GM12878 (cell line): Measurements from ENCODE around the gene RIOX2. TPM values are rescaled to one million over a fixed set of nuclear protein-coding genes. Genes with fewer than 3 reads are reported as not detected.

Experiments used
- ATAC-seq: fragments of 200-7000 bp; cut with Tn5 transposase; 3 replicates; pipeline ENCODE4 v1.9.1; 2020; ENCODE audit warnings: mild to moderate bottlenecking, moderate library complexity
- BruUV-seq: library from RNA; stranded (reverse); fragments of 400-500 nt; replicated peaks from 2 replicates; lab custom pipeline; 2021; lab: Mats Ljungman, UMichigan
- CTCF ChIA-PET: fragments of 300-600 bp; sonication (Branson Sonifier 250); formaldehyde crosslinking; extraction: SDS; loops from one replicate; lab custom pipeline; 2021; ENCODE audit warnings: inconsistent platforms; lab: Yijun Ruan, JAX
- POLR2A ChIA-PET: fragments of 350-600 bp; formaldehyde crosslinking; extraction: SDS; loops from one replicate; lab custom pipeline; 2021; ENCODE audit warnings: inconsistent platforms; lab: Charles Lee
- RAD21 ChIA-PET: fragments of 300-600 bp; sonication (Branson Sonifier 250); formaldehyde crosslinking; loops from one replicate; lab custom pipeline; 2023; ENCODE audit warnings: antibody characterized with exemption; ENCODE audit not compliant: unreplicated experiment; lab: Charles Lee
- SMC1A ChIA-PET: fragments of 300-600 bp; sonication (Branson Sonifier 250); formaldehyde crosslinking; loops from one replicate; lab custom pipeline; 2023; ENCODE audit not compliant: unreplicated experiment, uncharacterized antibody; lab: Charles Lee
- DNase-seq: peaks from one replicate; pipeline ENCODE4 v3.0.0-alpha.2; 2011; ENCODE audit warnings: low read depth, low spot score
- FAIRE-seq: peaks from 3 replicates; lab custom pipeline; 2011; peaks lifted over from hg19 to GRCh38; lab: Jason Lieb, UNC
- H2AFZ ChIP-seq: 2 replicates; pipeline ENCODE4 v1.6.0; 2011; ENCODE audit warnings: low read depth, low read length, control low read depth; ENCODE audit not compliant: control insufficient read depth
- H3K27ac ChIP-seq: 2 replicates; pipeline ENCODE4 v1.5.1; 2011; ENCODE audit warnings: control low read depth; ENCODE audit not compliant: control insufficient read depth, insufficient read depth
- H3K27me3 ChIP-seq, 2 experiments: replicated peaks in 1 of 2; 2 replicates each; pipeline versions ENCODE4 v1.6.0 to v1.6.1; 2011; ENCODE audit warnings: low read length in 1 of 2; ENCODE audit not compliant: control insufficient read depth in 2 of 2, insufficient read depth in 2 of 2
- H3K36me3 ChIP-seq, 2 experiments: 2 replicates each; pipeline ENCODE4 v1.5.1; 2011; ENCODE audit warnings: low read length in 1 of 2; ENCODE audit not compliant: control insufficient read depth in 2 of 2, insufficient read depth in 2 of 2
- H3K4me1 ChIP-seq: 2 replicates; pipeline ENCODE4 v1.6.1; 2011; ENCODE audit warnings: mild to moderate bottlenecking, low read length, moderate library complexity, mixed read lengths; ENCODE audit not compliant: control insufficient read depth, insufficient read depth
- H3K4me2 ChIP-seq: 2 replicates; pipeline ENCODE4 v1.6.0; 2011; ENCODE audit warnings: control low read depth; ENCODE audit not compliant: control insufficient read depth, insufficient read depth
- H3K4me3 ChIP-seq: fragments of 200-600 bp; sonication (generic); 2 replicates; pipeline ENCODE4 v1.5.1; 2016
- H3K79me2 ChIP-seq: 2 replicates; pipeline ENCODE4 v1.6.0; 2011; ENCODE audit warnings: low read length; ENCODE audit not compliant: control insufficient read depth, insufficient read depth
- H3K9ac ChIP-seq: 2 replicates; pipeline ENCODE4 v1.8.0; 2011; ENCODE audit warnings: low read length, control low read depth, mixed read lengths; ENCODE audit not compliant: control insufficient read depth, insufficient read depth
- H3K9me3 ChIP-seq: replicated peaks from 3 replicates; pipeline ENCODE4 v1.5.1; 2011; ENCODE audit warnings: mild to moderate bottlenecking, low read length; ENCODE audit not compliant: control insufficient read depth, insufficient read depth
- H4K20me1 ChIP-seq: 2 replicates; pipeline ENCODE4 v1.6.0; 2011; ENCODE audit not compliant: control insufficient read depth, insufficient read depth
- HDAC2 ChIP-seq: fragments of 200-600 bp; sonication (generic); IDR thresholded peaks from 2 replicates; pipeline ENCODE4 v1.6.1; 2017
- NFYB ChIP-seq: IDR thresholded peaks from 2 replicates; pipeline ENCODE4 v1.6.1; 2011; ENCODE audit warnings: low read depth, mild to moderate bottlenecking, low read length, improper control_type of control experiment, moderate library complexity; ENCODE audit not compliant: insufficient read depth
- NKRF ChIP-seq: fragments of 450-650 bp; conservative IDR thresholded peaks from 2 replicates; pipeline ENCODE4 v1.6.1; 2017; ENCODE audit warnings: mild to moderate bottlenecking, moderate library complexity
- POU2F2 ChIP-seq: IDR thresholded peaks from 3 replicates; pipeline ENCODE4 v1.6.1; 2011; ENCODE audit warnings: low read depth, mild to moderate bottlenecking, low read length, borderline replicate concordance
- RB1 ChIP-seq: fragments of 450-650 bp; formaldehyde crosslinking; IDR thresholded peaks from 2 replicates; pipeline ENCODE4 v1.6.1; 2017; ENCODE audit warnings: mild to moderate bottlenecking, borderline replicate concordance
- SMAD5 ChIP-seq: IDR thresholded peaks from 2 replicates; pipeline ENCODE4 v1.6.1; 2016; ENCODE audit warnings: antibody characterized with exemption, low read depth
- SMC3 ChIP-seq: IDR thresholded peaks from 2 replicates; pipeline ENCODE4 v1.6.1; 2011; ENCODE audit warnings: low read length, improper control_type of control experiment, borderline replicate concordance
- TCF12 ChIP-seq: IDR thresholded peaks from 2 replicates; pipeline ENCODE4 v1.6.1; 2011; ENCODE audit warnings: low read depth, mild to moderate bottlenecking, low read length
- WRNIP1 ChIP-seq: IDR thresholded peaks from 2 replicates; pipeline ENCODE4 v1.6.1; 2011; ENCODE audit warnings: low read depth, low read length, improper control_type of control experiment, borderline replicate concordance
- WGBS: methylation state at CpG from one replicate; pipeline ENCODE4 v1.1.6; 2016; ENCODE audit warnings: low lambda C conversion rate; ENCODE audit not compliant: insufficient replicate concordance, insufficient coverage; ENCODE audit errors: missing lambda C conversion rate; 5-methylcytosine and 5-hydroxymethylcytosine counted together
- in situ Hi-C: fragments of 300-500 bp; cut with MboI; formaldehyde crosslinking; loops from 9 replicates; pipeline ENCODE4 v1.14.3; 2018; ENCODE audit warnings: mixed read lengths
- intact Hi-C: fragments of 100-400 bp; cut with micrococcal nuclease; formaldehyde crosslinking; loops from one replicate; pipeline ENCODE4 v1.14.2; 2022; ENCODE audit not compliant: unreplicated experiment
- polyA plus RNA-seq, 11 experiments: library from polyadenylated mRNA; depleted of rRNA in 4 of 11; unstranded in 6 of 11; stranded (reverse) in 5 of 11; fragments of >200 nt; fragmentation: Nextera tagmentation in 4 of 11; fragmentation: Illumina TruSeq in 1 of 11; extraction: Ambion mirVana in 4 of 11; extraction: Trizol in 1 of 11; gene quantifications; 1 replicate in 1 of 11; 2 replicates in 10 of 11; pipeline versions ENCODE4 v1.2.1 to v1.2.3, GENCODE V29; 2011 to 2016; ENCODE audit warnings: inconsistent platforms in 2 of 11, missing spikeins in 2 of 11, low read depth in 1 of 11
- total RNA-seq, 4 experiments: library from RNA; depleted of rRNA in 3 of 4; stranded (reverse); fragments of >200 nt in 3 of 4; fragmentation: Illumina TruSeq in 1 of 4; extraction: Trizol in 1 of 4; gene quantifications; 2 replicates each; pipeline versions ENCODE4 v1.2.1 to v1.2.3, GENCODE V29; 2013 to 2021
- TF ChIP-seq, protein P1 (sequence below): fragments of 450-650 bp; IDR thresholded peaks from 2 replicates; pipeline ENCODE4 v1.6.1; 2016; ENCODE audit warnings: mild to moderate bottlenecking
- TF ChIP-seq, protein P2 (sequence below): fragments of 450-650 bp; formaldehyde crosslinking; IDR thresholded peaks from 2 replicates; pipeline ENCODE4 v1.5.0; 2022; ENCODE audit warnings: mild to moderate bottlenecking, missing genetic modification characterization
- TF ChIP-seq, protein P3 (sequence below): fragments of 450-650 bp; IDR thresholded peaks from 2 replicates; pipeline ENCODE4 v1.6.1; 2017; ENCODE audit warnings: low read depth, mild to moderate bottlenecking, moderate library complexity
- TF ChIP-seq, protein P4 (sequence below): IDR thresholded peaks from 2 replicates; pipeline ENCODE4 v1.6.1; 2012; ENCODE audit warnings: mild to moderate bottlenecking, low read depth, low read length

Gene RIOX2
- total and polyA plus RNA-seq, 10 of the 15 experiments (the other 5 are each of a cell fraction or from before 2014, with no cell fraction given) = 24.1 to 52.6 (median 44.0) TPM

- WGBS = 96% methylated on average over 3 of the region's 3 CpGs
- ChIA-PET CTCF (no interaction called here), SMC1A (no interaction called here)
Measured at GRCh38 chr3:97911459-97911858, 60.8 kb downstream of the RIOX2 start.

More at GRCh38 chr3:97911459-97911858, 60.8 kb downstream of the RIOX2 start:
- TF ChIP-seq NKRF = no peak
- TF ChIP-seq, protein P1, sequence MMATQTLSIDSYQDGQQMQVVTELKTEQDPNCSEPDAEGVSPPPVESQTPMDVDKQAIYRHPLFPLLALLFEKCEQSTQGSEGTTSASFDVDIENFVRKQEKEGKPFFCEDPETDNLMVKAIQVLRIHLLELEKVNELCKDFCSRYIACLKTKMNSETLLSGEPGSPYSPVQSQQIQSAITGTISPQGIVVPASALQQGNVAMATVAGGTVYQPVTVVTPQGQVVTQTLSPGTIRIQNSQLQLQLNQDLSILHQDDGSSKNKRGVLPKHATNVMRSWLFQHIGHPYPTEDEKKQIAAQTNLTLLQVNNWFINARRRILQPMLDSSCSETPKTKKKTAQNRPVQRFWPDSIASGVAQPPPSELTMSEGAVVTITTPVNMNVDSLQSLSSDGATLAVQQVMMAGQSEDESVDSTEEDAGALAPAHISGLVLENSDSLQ = no peak
- TF ChIP-seq, protein P2, sequence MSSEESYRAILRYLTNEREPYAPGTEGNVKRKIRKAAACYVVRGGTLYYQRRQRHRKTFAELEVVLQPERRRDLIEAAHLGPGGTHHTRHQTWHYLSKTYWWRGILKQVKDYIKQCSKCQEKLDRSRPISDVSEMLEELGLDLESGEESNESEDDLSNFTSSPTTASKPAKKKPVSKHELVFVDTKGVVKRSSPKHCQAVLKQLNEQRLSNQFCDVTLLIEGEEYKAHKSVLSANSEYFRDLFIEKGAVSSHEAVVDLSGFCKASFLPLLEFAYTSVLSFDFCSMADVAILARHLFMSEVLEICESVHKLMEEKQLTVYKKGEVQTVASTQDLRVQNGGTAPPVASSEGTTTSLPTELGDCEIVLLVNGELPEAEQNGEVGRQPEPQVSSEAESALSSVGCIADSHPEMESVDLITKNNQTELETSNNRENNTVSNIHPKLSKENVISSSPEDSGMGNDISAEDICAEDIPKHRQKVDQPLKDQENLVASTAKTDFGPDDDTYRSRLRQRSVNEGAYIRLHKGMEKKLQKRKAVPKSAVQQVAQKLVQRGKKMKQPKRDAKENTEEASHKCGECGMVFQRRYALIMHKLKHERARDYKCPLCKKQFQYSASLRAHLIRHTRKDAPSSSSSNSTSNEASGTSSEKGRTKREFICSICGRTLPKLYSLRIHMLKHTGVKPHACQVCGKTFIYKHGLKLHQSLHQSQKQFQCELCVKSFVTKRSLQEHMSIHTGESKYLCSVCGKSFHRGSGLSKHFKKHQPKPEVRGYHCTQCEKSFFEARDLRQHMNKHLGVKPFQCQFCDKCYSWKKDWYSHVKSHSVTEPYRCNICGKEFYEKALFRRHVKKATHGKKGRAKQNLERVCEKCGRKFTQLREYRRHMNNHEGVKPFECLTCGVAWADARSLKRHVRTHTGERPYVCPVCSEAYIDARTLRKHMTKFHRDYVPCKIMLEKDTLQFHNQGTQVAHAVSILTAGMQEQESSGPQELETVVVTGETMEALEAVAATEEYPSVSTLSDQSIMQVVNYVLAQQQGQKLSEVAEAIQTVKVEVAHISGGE = no peak
- no peak for TF ChIP-seq SMAD5
- no peak for TF ChIP-seq SMC3
- TF ChIP-seq HDAC2 = no peak
- TF ChIP-seq, protein P3, sequence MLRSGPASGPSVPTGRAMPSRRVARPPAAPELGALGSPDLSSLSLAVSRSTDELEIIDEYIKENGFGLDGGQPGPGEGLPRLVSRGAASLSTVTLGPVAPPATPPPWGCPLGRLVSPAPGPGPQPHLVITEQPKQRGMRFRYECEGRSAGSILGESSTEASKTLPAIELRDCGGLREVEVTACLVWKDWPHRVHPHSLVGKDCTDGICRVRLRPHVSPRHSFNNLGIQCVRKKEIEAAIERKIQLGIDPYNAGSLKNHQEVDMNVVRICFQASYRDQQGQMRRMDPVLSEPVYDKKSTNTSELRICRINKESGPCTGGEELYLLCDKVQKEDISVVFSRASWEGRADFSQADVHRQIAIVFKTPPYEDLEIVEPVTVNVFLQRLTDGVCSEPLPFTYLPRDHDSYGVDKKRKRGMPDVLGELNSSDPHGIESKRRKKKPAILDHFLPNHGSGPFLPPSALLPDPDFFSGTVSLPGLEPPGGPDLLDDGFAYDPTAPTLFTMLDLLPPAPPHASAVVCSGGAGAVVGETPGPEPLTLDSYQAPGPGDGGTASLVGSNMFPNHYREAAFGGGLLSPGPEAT = no peak
- no peak for TF ChIP-seq WRNIP1
- TF ChIP-seq, protein P4, sequence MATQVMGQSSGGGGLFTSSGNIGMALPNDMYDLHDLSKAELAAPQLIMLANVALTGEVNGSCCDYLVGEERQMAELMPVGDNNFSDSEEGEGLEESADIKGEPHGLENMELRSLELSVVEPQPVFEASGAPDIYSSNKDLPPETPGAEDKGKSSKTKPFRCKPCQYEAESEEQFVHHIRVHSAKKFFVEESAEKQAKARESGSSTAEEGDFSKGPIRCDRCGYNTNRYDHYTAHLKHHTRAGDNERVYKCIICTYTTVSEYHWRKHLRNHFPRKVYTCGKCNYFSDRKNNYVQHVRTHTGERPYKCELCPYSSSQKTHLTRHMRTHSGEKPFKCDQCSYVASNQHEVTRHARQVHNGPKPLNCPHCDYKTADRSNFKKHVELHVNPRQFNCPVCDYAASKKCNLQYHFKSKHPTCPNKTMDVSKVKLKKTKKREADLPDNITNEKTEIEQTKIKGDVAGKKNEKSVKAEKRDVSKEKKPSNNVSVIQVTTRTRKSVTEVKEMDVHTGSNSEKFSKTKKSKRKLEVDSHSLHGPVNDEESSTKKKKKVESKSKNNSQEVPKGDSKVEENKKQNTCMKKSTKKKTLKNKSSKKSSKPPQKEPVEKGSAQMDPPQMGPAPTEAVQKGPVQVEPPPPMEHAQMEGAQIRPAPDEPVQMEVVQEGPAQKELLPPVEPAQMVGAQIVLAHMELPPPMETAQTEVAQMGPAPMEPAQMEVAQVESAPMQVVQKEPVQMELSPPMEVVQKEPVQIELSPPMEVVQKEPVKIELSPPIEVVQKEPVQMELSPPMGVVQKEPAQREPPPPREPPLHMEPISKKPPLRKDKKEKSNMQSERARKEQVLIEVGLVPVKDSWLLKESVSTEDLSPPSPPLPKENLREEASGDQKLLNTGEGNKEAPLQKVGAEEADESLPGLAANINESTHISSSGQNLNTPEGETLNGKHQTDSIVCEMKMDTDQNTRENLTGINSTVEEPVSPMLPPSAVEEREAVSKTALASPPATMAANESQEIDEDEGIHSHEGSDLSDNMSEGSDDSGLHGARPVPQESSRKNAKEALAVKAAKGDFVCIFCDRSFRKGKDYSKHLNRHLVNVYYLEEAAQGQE = no peak
- TF ChIP-seq POU2F2 = no peak
- TF ChIP-seq NFYB = no peak
- TF ChIP-seq TCF12 = no peak
- no peak for TF ChIP-seq RB1
- Histone ChIP-seq H3K4me2 (no peak overlapping the region), H3K27me3 (no peaks in the 10 kb centered on the region), H3K9me3 (no peaks in the 10 kb centered on the region), H2AFZ (no peak overlapping the region), H3K4me3 (no peak overlapping the region), H4K20me1 (no peaks in the 10 kb centered on the region), H3K27ac (no peak overlapping the region), H3K79me2 (no peaks in the 10 kb centered on the region), H3K36me3 (no peaks in the 10 kb centered on the region), H3K4me1 (no peaks in the 10 kb centered on the region), H3K9ac (no peak overlapping the region)
- no peak for FAIRE-seq
- ChIA-PET RAD21 (no interaction called here), POLR2A (no interaction called here)
- no peak for ATAC-seq
- intact Hi-C loops = no loop called here
- BruUV-seq = no TSS peak
- in situ Hi-C loops = no loop called here
- no peak for DNase-seq
